Erythroblast (primary cell): Measurements from ENCODE around the gene ITGA2B.

ENCODE experiments used
- GATA1 ChIP-seq: IDR thresholded peaks from 2 replicates; pipeline ENCODE4 v1.6.1; 2011; ENCODE audit warnings: low read depth, mild to moderate bottlenecking, control low read depth, low read length, moderate library complexity
- POLR2A ChIP-seq: IDR thresholded peaks from 2 replicates; pipeline ENCODE4 v1.6.1; 2011; ENCODE audit warnings: mild to moderate bottlenecking, low read length

- no peak for TF ChIP-seq POLR2A
- no peak for TF ChIP-seq GATA1
These were observed 28.1 kb upstream of the ITGA2B start for GRCh38 chr17:44417553-44417952.
